Activated CD8-positive, alpha-beta memory T cell treated with anti-CD3 and anti-CD28 coated beads, Interleukin-2, amount 50 U/mL, for 48 hours (primary cell): ENCODE measurements around the gene MBNL2.

Source experiments
- DNase-seq: peaks from one replicate; pipeline ENCODE4 v3.0.0-alpha.2; 2020

Gene MBNL2

GRCh38 chr13:97235549-97236231 lies 13.6 kb downstream of the MBNL2 start:
- no peak for DNase-seq

- no peak for DNase-seq
These were observed 15.3 kb downstream of the MBNL2 start for GRCh38 chr13:97237388-97237787.

DNA sequence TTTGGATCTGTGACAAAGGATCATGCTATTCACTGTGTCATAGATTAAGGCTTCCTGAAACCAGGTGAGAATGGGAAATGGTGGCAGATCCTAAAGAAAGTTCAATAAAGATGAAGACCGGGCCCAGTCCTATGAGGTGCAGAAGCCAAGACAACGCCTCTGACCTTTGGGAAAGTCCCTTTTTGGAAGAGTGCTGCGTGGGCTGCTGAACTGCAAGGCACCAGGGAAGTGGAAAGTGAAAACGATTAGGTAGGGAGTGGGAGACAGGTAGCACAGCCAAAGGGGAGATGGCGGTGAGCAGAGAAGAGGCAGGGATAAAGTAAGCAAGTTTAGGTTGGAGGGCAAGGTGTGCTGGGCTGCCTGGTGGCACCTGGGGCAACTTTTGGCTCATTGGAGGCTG lies 16.3 kb downstream of the MBNL2 start:
- no peak for DNase-seq

DNA sequence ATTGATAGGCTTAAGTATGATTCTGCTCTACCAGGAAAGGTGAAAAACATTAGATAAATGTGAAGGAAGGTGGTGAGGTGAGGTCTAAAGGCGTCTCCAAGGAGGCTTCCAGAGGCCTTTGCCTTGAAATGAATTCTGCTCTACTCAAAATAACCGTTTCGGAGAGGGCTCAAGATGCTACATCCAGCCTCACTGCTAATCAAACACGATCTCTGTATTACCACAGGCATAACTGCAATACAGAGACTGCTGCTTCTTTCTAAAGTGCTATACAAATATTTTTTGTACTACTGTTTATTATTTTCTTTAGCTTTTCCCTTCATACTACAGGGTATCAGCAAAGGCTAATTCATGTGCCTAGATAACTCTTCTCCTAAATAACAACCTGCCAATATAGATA lies 16.8 kb downstream of the MBNL2 start:
- DNase-seq: no peak

GRCh38 chr13:97239306-97239705 lies 17.2 kb downstream of the MBNL2 start:
- no peak for DNase-seq

DNA sequence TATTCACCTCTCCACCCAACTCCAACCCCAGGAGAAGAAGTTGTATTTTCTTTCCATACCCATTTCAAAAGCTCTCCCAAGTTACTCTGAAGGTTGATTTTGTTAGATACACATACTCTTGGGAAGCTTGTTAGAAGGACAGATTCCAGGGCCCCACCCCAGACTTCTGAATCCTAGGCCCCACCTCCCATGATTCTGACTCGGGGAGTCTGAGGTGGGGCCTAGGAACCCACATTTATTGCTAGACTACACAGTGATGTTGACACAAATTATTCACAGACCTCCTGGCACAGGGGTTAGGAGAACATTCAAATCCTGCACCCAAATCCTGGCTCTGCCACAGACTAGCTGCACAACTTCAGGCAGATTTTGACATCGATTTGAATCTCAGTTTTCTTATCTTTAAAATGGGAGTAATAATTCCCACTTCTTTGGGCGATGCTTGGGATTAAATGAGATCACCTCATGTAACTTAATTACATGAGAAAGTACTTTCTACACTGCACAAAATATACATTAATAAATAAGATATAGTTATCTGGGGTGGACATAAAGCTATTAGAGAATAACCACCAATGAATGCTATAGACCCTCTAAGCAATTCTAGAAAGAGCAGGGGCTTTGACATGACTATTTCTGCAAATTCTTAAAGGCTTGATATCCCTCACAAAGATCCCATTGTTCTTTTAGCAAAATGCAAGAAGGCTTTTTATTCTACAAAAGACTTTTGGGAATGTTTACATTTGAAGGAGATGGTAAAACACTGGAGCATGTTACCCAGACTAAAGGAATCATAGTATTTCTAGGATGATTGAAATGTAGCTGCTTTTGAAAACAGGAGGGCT lies 18.0 kb downstream of the MBNL2 start:
- no peak for DNase-seq

DNA sequence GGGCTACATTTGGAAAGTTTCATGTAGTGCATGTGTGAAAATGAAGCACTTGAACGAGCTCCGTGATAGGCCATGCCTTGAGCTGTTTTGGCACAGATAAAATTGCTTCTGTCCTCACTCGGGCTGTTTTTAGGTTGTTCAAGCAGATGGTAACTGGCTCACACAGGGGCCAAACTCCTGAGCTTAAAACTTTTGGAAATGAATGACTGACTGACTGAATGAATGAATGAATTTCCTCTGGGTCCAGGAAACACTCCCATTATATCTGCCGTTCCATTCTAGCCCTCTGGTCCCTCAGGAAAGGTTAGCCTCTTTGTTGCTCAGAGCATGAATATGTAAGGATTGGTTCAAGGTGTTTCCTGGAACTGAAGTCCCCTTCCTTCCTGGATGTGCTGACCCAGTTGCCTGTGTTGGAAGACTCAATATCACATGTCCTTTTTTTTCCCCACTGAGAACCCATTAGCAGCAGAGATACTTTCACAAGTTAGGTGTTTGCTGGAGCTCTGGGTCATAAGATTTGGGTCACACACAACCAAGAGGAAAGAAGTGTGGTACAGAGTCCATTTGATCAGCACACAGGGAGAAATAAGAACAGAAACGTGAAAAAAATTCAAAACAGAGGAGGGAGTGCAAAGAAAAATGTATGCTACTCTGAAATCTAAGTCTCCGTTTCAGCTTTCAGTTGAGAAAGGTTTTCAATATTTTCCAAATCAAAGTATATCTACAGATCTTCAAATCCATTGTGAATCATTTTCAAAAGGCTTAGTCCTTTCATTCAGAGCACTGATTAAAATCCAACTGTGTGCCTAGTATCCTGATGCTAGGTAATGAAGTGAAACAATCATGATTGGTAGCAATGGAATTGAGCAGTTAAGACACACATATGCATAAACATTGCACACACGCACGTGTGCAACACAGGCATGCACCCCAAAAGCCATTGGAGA lies 18.9 kb downstream of the MBNL2 start:
- no peak for DNase-seq

DNA sequence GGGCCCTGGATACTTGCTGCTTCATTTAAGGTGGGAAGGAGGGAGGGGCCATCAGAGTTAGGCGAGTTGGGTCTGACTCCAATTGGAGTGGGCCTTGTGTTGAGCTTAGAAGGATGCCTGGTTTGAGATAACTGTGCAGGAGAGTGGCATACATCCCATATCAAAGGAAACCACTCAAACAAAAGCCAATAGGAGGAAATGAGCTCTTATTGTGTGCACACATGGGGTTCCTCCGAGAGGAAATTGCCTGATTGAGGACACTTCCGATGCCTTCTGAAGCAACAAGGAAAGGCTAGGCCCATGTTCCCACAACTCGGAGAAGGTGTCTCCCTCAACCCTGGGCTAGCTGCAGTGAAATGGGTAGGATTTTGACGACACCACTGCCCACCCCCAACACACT lies 19.6 kb downstream of the MBNL2 start:
- no peak for DNase-seq

DNA sequence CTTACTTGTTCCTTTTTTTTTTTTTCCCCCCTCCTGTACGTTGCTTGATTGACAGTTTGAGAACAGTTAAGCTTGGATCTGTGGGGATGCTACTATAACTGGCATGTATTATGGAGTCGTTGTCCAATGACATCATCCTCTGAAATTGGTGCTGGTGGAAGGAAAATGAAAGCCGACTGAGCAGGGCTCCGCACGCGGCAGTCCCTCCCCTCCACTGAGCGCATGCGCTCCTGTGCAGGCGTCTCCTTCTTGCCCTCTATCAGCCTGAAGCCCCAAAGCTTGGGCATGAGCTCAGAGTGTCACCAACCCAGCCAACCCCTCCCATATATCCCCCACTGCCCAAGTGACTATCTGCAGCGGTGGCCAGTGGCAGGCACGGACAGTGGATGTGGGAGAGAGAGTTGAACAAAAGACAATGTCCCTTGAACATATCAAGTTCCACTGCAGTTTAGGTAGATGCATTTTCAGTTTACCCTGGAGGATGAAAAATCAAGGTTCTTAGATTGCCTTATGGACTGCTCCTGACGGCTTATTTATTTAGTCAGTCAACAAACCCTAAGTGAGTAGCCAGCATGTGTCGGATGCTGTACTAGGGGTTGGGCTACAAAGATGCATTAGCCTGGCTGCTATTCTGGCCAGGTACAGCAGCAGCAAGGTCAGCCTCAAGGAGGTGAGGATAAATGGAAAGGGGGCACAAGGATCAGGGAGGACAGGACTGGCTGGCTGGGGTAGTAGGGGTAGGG lies 20.8 kb downstream of the MBNL2 start:
- no peak for DNase-seq

- DNase-seq: no peak
These were observed 22.0 kb downstream of the MBNL2 start for GRCh38 chr13:97243915-97244781.

- no peak for DNase-seq
These were observed 22.9 kb downstream of the MBNL2 start for GRCh38 chr13:97245011-97245410.

GRCh38 chr13:97246596-97247158 lies 24.5 kb downstream of the MBNL2 start:
- DNase-seq: no peak

GRCh38 chr13:97248243-97248642 lies 26.1 kb downstream of the MBNL2 start:
- no peak for DNase-seq

DNA sequence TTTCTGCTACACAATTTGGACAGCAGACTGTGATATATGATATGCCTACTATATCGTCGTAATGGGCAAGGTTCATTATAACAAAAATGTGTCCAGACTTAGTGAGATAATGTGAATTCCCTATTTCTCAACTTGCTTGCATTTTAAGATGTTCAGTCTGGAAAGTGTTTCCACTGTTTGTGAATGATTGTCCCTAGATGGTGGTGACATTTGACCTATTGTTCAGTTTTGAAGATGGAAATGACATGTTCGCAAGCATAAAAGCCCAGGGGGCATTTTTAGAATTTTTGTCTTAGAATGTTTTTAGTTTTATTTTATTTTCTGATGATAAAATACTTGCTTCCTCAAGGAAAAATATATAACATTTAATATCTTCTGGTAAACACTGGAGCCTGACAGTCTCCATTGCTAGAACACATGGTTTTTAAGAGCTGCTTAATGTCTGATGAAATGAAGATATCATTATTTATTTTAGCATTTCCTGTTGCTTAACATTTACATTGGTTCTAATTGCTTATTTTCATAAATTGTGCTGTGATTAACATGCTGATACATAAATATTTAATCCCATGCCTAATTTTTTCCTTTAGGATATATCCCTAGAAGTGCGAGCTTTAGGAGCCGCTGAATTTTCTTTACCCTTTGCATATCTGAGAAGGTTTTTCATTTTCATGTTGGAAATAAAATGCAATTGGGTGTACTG lies 27.1 kb downstream of the MBNL2 start:
- no peak for DNase-seq

- DNase-seq: no peak
These were observed 27.8 kb downstream of the MBNL2 start for GRCh38 chr13:97249796-97250495.

- DNase-seq: no peak
These were observed 28.4 kb downstream of the MBNL2 start for GRCh38 chr13:97250560-97250959.

DNA sequence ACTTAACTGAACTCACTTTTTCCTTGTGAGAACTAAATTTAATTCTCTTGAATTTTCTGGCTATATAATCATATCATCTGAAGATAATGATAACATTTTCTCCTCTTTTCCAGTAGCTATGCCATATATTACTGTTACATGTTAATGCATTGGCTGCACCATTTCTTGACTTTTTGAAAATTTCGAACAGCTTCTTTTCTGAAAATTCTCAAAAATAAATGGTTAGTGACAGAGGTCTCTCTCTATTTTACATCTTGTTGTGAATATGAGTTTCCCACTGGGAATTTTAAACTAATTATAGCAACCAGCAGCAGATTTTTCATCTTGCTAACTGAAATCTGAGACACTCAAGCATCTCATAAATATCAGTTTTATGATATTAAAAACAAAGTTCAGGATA lies 30.6 kb downstream of the MBNL2 start:
- DNase-seq: no peak

DNA sequence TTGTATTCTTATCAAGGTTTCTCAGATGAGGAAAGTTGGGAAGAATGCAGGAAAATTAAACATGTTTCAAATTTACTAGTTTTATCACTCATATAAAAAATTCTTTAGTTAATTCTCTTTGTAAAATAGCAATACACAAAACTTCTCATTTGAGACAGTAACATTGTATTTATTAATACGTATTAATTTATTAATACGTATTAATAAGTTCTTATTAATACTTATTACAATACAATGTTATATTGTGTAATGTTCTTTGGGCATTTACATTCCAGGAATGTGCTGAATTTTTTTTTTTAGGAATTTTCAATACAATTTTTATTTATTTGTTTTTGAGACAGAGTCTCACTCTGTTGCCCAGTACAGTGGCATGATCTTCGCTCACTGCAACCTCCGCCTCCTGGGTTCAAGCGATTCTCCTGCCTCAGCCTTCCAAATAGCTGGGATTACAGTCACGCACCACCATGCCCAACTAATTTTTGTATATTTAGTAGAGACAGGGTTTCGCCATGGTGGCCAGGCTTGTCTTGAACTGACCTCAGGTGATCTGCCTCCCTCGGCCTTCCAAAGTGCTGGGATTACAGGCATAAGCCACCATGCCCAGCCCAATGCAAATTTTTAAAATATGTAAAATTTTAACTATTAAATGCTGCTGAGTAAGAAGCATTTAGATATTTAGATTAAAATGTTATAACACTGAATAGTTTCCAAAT lies 31.6 kb downstream of the MBNL2 start:
- no peak for DNase-seq

DNA sequence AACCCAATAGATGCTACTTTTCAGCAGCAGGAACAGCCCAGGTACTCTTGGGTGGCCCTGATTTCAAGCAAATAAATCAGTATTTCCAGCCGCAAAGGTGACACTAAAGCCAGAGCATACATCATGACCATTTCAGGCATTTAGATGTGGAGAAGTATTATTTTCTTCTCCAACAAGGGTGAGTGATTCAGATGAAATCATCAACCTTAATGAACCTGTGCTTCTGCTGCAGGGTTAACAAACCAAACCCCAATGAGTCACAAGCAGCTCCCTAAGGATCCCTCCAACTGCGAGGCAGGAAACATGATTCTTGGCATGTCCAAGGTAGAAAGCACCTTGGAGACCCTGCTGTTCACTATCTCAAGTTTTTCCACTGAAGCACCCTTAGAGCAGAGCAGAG lies 32.7 kb downstream of the MBNL2 start:
- no peak for DNase-seq
